ENCODE measurements around the gene ALOXE3. TPM values are rescaled to one million over a fixed set of nuclear protein-coding genes. Genes with fewer than 3 reads are reported as not detected.

Gene ALOXE3
- total and polyA plus RNA-seq, 4 donors: not detected

GRCh38 chr17:8147805-8148404 is 29.6 kb upstream of the ALOXE3 start:
- no peak overlapping the region for H3K9ac ChIP-seq (ENCODE audit: low read depth in 1 of 2, low read length in 2 of 2)
- H3K9me3 ChIP-seq (ENCODE audit: control insufficient read depth in 4 of 4, low read length in 3 of 4): no peaks in the 10 kb centered on the region
- no peak overlapping the region for H3K27ac ChIP-seq (ENCODE audit: low read depth in 1 of 2, low read length in 2 of 2)
- no peak for DNase-seq (ENCODE audit: low spot score)
- TF ChIP-seq ATF3 (IDR thresholded peaks at IDR 0.05): no peak
- no peak for TF ChIP-seq FOXA2 (IDR thresholded peaks at IDR 0.05)
- TF ChIP-seq ZBTB33 (IDR thresholded peaks at IDR 0.05): no peak
- no peak for TF ChIP-seq RAD21 (IDR thresholded peaks at IDR 0.05)
- TF ChIP-seq JUND (IDR thresholded peaks at IDR 0.05): no peak
- TF ChIP-seq GABPA (IDR thresholded peaks at IDR 0.05 in 1 of 2, conservative IDR thresholded peaks at IDR 0.05 in 1 of 2): no peak
- TF ChIP-seq YY1 (IDR thresholded peaks at IDR 0.05): no peak
- no peak for TF ChIP-seq EGR1 (IDR thresholded peaks at IDR 0.05; ENCODE audit: low read depth in 2 of 2)
- no peak for TF ChIP-seq RXRA (IDR thresholded peaks at IDR 0.05)
- no peak for TF ChIP-seq HNF4G (IDR thresholded peaks at IDR 0.05)
- no peak for TF ChIP-seq MAX (IDR thresholded peaks at IDR 0.05)
- TF ChIP-seq FOXA1 (IDR thresholded peaks at IDR 0.05): no peak
- no peak for TF ChIP-seq CTCF (IDR thresholded peaks at IDR 0.05; ENCODE audit: low read depth, low read length, missing input control)
- TF ChIP-seq TAF1 (conservative IDR thresholded peaks at IDR 0.05): no peak
- TF ChIP-seq REST (IDR thresholded peaks at IDR 0.05): no peak
- TF ChIP-seq NR2F2 (IDR thresholded peaks at IDR 0.05): no peak
- no peak for TF ChIP-seq SP1 (IDR thresholded peaks at IDR 0.05)
- H3K27me3 ChIP-seq (ENCODE audit: control insufficient read depth in 4 of 4, insufficient read depth in 4 of 4, low read length in 3 of 4): no peaks in the 10 kb centered on the region
- peaks cover 48 to 73% (median 61%) of the 10 kb centered on the region in 4 donors for H3K36me3 ChIP-seq (ENCODE audit: control insufficient read depth in 4 of 4, insufficient read depth in 3 of 4, low read depth in 1 of 4, low read length in 3 of 4)
- H3K4me1 ChIP-seq (ENCODE audit: control insufficient read depth in 4 of 4, insufficient read depth in 4 of 4, low read length in 3 of 4): peaks cover 10 to 25% (median 18%) of the 10 kb centered on the region in 4 donors
- WGBS: 95% methylated on average over 13 of the region's 13 CpGs
- no peak overlapping the region for H3K4me3 ChIP-seq (ENCODE audit: low read depth in 1 of 3, low read length in 3 of 3)

All from liver (tissue), 9 donors.